ENCODE results near the gene STN1. TPM values are rescaled to one million over a fixed set of nuclear protein-coding genes. Genes with fewer than 3 reads are reported as not detected.

The STN1 gene, protein sequence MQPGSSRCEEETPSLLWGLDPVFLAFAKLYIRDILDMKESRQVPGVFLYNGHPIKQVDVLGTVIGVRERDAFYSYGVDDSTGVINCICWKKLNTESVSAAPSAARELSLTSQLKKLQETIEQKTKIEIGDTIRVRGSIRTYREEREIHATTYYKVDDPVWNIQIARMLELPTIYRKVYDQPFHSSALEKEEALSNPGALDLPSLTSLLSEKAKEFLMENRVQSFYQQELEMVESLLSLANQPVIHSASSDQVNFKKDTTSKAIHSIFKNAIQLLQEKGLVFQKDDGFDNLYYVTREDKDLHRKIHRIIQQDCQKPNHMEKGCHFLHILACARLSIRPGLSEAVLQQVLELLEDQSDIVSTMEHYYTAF
- 46.2 and 48.7 TPM in 2 replicates for total RNA-seq

DNA sequence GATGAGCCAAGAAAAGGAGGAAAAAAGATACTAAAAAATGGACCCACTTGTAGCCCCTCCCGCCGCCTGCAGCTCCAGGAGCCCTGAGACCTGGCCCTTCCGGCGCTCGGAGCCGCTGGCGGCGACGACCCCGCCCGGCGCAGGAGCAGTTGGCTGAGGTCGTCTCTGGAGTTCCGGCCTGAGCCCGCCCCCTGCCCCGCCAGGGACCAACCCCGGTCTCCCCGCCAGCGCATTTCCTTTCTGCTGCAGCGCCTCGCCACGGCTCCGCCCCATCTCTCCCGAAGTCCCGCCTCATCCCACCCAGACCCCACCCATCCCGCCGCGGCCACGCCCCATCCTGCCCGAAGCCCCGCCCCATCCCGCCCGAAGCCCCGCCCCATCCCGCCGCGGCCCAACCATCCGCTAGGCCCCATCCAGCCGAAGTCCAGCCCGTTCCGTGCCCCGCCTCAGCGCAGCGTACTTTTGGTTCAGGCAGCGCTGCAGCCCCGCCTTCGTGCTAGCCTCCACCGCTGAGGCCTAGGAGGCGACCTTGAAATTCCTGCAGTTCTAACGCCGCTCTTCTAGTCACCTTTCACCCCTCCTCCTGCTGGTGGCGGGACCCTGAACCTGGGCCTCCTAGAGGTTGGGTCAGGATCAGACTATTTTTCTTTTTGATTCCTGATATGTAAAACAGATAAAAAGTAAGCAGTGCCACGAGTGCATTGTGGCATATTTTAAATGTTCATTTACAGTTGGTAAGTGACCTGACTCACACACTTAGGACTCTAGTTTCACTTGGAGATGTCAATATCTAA lies at the start of gene STN1:
Gene STN1, minus strand, starts transcription at position 132 of the 794 bp plus-strand sequence. CDS start 590 bp downstream, outside the sequence.

DNA sequence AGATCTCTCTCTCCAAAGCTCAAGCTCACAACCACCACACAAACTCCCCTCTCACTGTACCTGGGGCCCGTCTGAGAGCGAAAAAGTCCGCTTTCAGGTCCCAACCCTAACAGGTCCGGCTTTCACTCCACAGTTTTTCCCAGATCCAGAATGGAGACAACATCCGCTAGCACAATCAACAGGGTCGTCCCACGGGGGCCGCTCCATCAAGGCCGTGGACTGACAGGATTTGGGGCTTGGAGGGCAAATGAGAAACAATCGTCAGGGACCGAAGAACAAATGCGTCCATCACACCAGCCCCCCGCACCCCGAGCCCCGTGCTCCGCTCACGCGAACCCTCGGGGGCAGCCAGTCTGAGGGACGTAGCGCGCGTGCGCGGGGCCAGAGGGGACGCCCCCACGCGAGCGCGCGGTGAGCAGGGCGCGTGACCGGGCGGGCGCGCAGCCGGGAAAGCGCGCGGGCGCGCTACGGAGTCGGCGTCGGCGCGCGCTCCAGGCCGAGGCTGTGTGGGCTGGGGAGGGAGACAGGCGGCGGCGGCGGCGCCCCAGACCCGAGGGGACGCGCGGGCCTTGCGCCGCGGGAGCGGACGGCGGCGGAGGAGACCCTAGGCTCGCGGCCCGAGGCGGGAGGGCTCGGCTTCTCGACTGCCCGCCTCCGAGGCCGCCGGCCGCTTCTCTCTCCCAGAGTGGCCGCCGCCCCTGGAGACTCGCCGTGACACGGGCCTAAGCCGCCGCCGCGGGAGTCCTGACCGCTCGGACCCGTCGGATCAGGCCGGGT lies 48.9 kb upstream of the STN1 start, which contains the start of gene SLK:
Gene SLK, plus strand, starts transcription at position 470 of the 777 bp plus-strand sequence. CDS start 606 bp downstream, outside the sequence.

DNA sequence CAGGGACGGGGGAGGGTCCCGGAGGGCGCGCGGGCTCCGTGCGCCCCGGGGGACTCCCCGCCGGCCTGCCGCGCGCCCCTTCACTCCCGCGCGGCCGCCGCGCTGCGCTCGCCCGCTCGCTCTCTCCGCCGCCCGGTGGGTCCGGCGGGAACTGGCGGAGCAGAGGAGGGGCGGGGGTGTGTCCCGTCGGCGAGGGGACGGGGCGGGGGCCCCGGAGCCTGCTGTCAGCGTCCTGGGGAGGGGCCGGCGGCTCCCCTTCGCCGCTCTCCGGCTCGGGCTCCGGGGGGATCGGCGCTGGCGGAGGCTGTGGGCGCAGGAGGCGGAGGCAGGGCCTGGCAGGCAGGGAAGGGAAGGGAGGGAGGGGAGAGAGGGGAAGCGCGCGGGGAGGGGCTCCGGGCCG lies 62.6 kb downstream of the STN1 start, which contains the start of gene SH3PXD2A:
Gene SH3PXD2A, minus strand, starts transcription at position 153 of the 400 bp plus-strand sequence. CDS start 310 bp downstream, outside the sequence.

Other genes with a start within 250 kb of the STN1 start
- gene SH3PXD2A, start 62.6 kb downstream of the STN1 start, total RNA-seq = 26.0 and 58.0 TPM in 2 replicates
- 41.8 and 46.2 TPM in 2 replicates for gene SLK, start 49.0 kb upstream of the STN1 start, total RNA-seq
- 971 and 1,665 TPM in 2 replicates for gene COL17A1, start 167.7 kb upstream of the STN1 start, total RNA-seq
- gene SFR1, start 204.0 kb upstream of the STN1 start, total RNA-seq = 13.2 and 14.8 TPM in 2 replicates

Measured in hair follicular keratinocyte (primary cell).